Activated T-cell treated with anti-CD3 and anti-CD28 coated beads, Interleukin-2, amount 50 U/mL, for 72 hours (primary cell): ENCODE results near the gene LGR6. TPM values are rescaled to one million over a fixed set of nuclear protein-coding genes. Genes with fewer than 3 reads are reported as not detected.
"Not testable (repeated sequence)": the region's sequence is repeated elsewhere in the genome, so short reads cannot be mapped to it uniquely, and the experiment has no call there.

ENCODE experiments used
- ATAC-seq, 2 donors: fragments of 150-1000 bp; cut with Tn5 transposase; replicated peaks in 1 of 2; 2 replicates each; pipeline ENCODE4 v1.10.0; 2021; ENCODE audit warnings: moderate library complexity in 2 of 2, mild to moderate bottlenecking in 1 of 2
- DNase-seq, 2 donors: peaks; one replicate each; pipeline ENCODE4 v3.0.0; 2021 to 2022; ENCODE audit warnings: mixed read lengths in 1 of 2
- H3K27ac Mint-ChIP-seq: one replicate; pipeline ENCODE4 v1.8.0; 2022; ENCODE audit warnings: mild to moderate bottlenecking, moderate library complexity, mixed read lengths
- H3K27me3 Mint-ChIP-seq: one replicate; pipeline ENCODE4 v1.8.0; 2022; ENCODE audit warnings: low read depth, mixed read lengths
- H3K36me3 Mint-ChIP-seq, 2 donors: one replicate each; pipeline ENCODE4 v1.8.0; 2022; ENCODE audit warnings: mixed read lengths in 2 of 2, mild to moderate bottlenecking in 1 of 2; ENCODE audit not compliant: insufficient read depth in 2 of 2
- H3K4me1 Mint-ChIP-seq: one replicate; pipeline ENCODE4 v1.8.0; 2022; ENCODE audit warnings: low read depth, mixed read lengths
- H3K4me3 Mint-ChIP-seq, 2 donors: one replicate each; pipeline ENCODE4 v1.8.0; 2022; ENCODE audit warnings: mild to moderate bottlenecking in 2 of 2, mixed read lengths in 2 of 2, moderate library complexity in 2 of 2
- H3K9me3 Mint-ChIP-seq, 2 donors: one replicate each; pipeline ENCODE4 v1.8.0; 2022; ENCODE audit warnings: mixed read lengths in 2 of 2
- total RNA-seq, 2 donors: library from RNA; stranded (reverse); gene quantifications; one replicate each; pipeline ENCODE4 v1.2.3, GENCODE V29; 2022

Gene LGR6
- total RNA-seq, 2 donors from 2014 or later, result 0.22 to 0.69 TPM

- DNase-seq, result no peak
- Mint-ChIP-seq H3K27ac (no peak overlapping the region), H3K36me3 (no peaks in the 10 kb centered on the region), H3K9me3 (no peaks in the 10 kb centered on the region), H3K4me1 (no peaks in the 10 kb centered on the region), H3K27me3 (no peaks in the 10 kb centered on the region), H3K4me3 (no peak overlapping the region)
- ATAC-seq, result peak; percentile 79 to 81
These were observed 21.6 kb upstream of the LGR6 start for GRCh38 chr1:202172015-202172355.

GRCh38 chr1:202173993-202174392 is 19.6 kb upstream of the LGR6 start:
- Mint-ChIP-seq H3K9me3 (no peaks in the 10 kb centered on the region), H3K4me1 (no peaks in the 10 kb centered on the region), H3K36me3 (no peaks in the 10 kb centered on the region), H3K4me3 (no peak overlapping the region), H3K27ac (no peak overlapping the region), H3K27me3 (no peaks in the 10 kb centered on the region)
- DNase-seq, result no peak
- no peak for ATAC-seq

DNA sequence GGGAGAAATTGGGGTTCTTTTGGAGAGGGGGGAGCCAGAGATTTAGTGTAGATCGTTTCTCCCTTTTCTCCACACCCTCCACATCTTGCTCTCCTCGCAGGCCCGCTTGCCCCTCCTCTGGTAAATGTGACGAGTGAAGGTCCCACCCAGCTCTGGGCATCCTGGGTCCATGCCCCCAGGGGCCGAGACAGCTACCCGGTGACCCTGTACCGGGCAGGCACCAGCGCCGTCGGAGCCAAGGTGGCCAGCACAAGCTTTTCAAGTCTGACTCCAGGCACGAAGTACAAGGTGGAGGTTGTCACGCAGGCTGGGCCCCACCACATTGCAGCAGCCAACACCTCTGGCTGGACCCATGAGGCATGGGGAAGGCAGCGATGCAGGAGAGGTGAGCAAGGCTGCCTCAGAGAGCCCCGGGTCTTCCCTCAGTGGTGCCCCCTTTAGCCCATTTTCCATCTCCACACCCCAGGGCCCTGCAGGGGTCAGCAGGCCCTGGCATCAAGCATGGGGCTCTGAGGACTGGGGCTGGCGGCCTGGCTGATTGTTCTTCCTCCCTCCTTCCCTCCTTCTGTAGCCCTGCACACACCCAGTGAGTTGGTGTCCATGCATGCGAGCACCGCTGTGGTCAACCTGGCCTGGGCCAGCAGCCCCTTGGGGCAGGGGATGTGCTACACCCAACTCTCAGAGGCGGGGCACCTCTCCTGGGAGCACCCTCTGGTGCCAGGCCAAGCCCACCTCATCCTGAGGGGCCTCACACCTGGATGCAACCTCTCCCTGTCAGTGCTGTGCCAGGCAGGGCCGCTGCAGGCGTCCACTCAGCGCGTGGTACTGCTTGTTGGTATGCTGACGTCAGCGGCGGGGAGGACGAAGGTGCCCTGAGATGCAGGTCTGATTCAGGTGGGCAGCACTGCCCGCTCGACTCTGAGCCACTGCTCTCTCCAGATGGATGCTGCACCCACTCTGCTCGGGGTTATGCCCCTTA is 16.4 kb upstream of the LGR6 start:
- Mint-ChIP-seq H3K27ac (no peak overlapping the region), H3K4me3 (no peak overlapping the region), H3K27me3 (no peaks in the 10 kb centered on the region), H3K9me3 (no peaks in the 10 kb centered on the region), H3K36me3 (no peaks in the 10 kb centered on the region), H3K4me1 (no peaks in the 10 kb centered on the region)
- DNase-seq (no peak), ATAC-seq (no peak)

DNA sequence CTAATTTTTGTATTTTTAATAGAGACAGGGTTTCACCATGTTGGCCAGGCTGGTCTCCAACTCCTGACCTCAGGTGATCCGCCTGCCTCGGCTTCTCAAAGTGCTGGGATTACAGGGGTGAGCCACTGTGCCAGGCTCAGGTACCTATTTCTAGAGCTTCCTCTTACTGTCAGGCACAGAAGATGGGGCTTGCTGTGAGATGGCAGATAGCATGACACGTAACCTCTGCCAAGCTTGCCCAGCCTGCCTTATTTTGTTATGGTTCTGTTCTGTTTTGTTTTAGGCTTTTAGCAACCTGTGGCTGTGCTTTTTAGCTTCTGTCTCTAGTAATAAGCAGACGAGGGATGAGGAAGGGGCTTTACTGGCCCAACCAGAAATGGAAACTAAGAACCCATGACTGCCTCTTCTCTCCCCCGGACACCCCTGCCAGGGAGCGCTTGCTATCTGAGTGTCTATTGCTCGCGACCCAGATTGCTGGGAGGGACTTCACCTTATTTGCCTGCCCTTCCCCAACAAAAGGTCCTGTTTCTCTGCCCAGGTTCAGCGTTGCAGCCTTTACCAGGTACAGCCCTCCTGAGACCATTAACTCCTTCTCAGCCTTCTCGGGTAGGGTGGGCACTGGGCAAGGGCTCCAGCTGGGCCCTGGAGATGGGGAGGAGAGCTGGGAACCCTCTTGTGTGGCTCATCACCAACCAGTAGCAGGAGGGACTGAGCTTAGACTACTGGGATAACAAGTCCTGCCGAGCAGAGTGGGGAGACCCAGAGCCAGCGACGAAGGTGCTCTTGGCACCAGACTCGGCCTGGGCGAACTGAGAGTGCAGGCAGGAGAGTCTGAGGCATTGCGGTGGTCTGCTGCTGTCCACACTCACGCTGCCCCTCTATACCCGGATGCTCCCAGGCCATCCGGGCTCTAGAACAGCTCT is 13.5 kb upstream of the LGR6 start:
- H3K27ac Mint-ChIP-seq, result no peak overlapping the region
- H3K4me1 Mint-ChIP-seq, result peaks cover 14% of the 10 kb centered on the region
- DNase-seq (no peak), ATAC-seq (no peak)
- no peak overlapping the region for H3K4me3 Mint-ChIP-seq
- H3K36me3 Mint-ChIP-seq, result no peaks in the 10 kb centered on the region
- H3K9me3 Mint-ChIP-seq, result no peaks in the 10 kb centered on the region
- H3K27me3 Mint-ChIP-seq, result peaks cover 6% of the 10 kb centered on the region

- not testable (repeated sequence) for ATAC-seq, H3K4me3 Mint-ChIP-seq, H3K9me3 Mint-ChIP-seq, H3K36me3 Mint-ChIP-seq, H3K27ac Mint-ChIP-seq, DNase-seq, H3K27me3 Mint-ChIP-seq
- H3K4me1 Mint-ChIP-seq, result peaks cover 14% of the 10 kb centered on the region
These were observed 12.9 kb upstream of the LGR6 start for GRCh38 chr1:202180751-202181139.

DNA sequence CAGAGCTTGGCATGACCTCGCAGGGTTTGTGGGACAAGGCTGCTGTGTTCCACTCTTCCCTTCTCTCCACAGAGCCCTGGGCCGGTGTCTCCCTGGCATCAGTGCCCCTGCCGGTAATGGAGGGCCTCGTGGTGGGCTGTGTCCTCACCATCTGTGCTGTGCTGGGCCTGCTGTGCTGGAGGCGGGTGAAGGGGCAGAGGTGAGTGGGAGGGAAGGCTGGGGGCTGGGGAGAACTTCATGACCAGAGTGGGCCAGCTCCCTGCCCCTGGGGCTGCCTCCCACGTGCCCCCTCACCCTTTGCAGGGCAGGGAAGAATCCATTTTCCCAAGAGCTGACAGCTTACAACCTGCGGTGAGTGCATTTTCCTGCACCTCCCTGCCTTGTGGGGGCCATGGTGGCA is 12.0 kb upstream of the LGR6 start:
- ATAC-seq, result no peak
- H3K27me3 Mint-ChIP-seq, result peaks cover 6% of the 10 kb centered on the region
- H3K4me3 Mint-ChIP-seq, result no peak overlapping the region
- H3K9me3 Mint-ChIP-seq, result no peaks in the 10 kb centered on the region
- no peak for DNase-seq
- no peak overlapping the region for H3K27ac Mint-ChIP-seq
- H3K36me3 Mint-ChIP-seq, result no peaks in the 10 kb centered on the region
- H3K4me1 Mint-ChIP-seq, result peaks cover 14% of the 10 kb centered on the region

DNA sequence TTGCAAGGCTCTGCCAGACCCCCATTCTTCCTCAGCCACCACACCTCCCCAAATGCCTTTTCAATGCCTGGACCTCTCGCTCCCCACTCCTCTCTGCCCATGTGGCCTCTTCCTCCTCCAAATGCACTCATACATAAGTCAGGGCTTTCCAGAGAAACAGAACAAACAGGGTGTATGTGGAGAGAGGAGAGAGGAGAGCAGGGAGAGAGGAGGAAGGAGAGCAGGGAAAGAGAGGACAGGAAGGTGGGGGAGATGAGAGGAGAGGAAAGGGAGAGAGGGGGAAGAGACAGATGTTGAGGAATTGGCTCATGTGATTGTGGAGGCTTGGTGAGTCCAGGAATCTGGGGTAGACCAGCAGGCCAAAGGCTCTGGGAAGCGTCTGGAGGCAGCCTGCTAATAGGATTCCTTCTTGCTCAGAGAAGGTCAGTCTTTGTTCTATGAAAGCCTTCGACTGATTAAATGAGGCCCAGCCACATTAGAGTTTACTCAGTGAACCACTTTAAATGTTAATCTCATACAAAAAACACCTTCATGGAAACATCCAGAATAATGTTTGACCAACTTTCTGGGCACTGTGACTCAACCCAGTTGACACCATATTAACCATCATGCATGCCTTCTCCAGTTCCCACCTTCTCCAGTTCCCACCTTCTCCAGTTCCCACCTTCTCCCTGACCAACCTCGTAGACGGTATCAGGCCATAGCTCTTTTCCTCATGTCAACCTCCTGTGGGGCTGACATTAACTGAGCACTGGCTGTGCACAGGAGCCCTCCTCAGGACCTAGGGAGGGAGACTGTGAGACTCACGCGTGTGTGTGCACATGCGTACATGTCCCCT is 11.3 kb upstream of the LGR6 start:
- Mint-ChIP-seq H3K4me3 (no peak overlapping the region), H3K4me1 (peaks cover 14% of the 10 kb centered on the region), H3K36me3 (no peaks in the 10 kb centered on the region), H3K9me3 (no peaks in the 10 kb centered on the region), H3K27ac (no peak overlapping the region), H3K27me3 (peaks cover 6% of the 10 kb centered on the region)
- ATAC-seq (no peak), DNase-seq (no peak)

DNA sequence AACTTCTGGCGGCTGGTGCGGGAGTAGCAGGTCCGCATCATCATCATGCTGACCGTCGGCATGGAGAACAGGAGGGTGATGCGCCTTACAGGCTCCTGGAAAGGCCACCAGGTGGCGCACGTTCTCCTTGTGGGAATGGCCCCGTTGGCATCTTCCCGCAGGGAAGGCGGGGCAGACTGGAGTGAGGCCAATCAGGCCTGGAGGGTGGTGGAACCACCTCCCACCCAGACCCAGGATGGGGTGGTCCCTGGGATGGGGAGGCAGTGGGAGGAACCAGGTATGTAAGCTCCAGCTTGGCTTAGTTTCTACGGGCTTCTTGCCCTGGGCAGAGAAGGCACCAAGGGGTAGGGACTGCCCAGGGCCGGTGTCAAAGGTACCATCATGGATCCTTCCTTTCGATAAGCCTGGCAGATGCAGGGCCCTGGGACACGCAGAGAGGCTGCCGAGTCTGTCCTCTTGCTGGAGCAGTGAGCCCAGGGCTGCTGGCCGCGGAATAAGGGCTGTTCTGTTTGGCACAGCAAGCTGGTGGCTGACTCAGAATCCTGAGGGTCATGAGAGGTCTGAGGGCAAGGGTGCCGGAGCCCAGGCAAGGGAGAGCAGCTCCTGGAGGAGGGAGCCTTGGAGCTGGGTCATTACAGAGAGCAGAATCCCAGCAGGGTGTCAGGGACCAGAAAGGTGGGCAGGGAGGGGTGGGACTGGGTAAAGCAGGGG is 8.7 kb upstream of the LGR6 start:
- peak; percentile 63 to 72 for ATAC-seq
- H3K4me3 Mint-ChIP-seq, result no peak overlapping the region
- H3K36me3 Mint-ChIP-seq, result no peaks in the 10 kb centered on the region
- H3K27ac Mint-ChIP-seq, result no peak overlapping the region
- H3K27me3 Mint-ChIP-seq, result peaks cover 12% of the 10 kb centered on the region
- H3K9me3 Mint-ChIP-seq, result no peaks in the 10 kb centered on the region
- peaks cover 14% of the 10 kb centered on the region for H3K4me1 Mint-ChIP-seq
- DNase-seq, result peak; percentile 74 to 75

DNA sequence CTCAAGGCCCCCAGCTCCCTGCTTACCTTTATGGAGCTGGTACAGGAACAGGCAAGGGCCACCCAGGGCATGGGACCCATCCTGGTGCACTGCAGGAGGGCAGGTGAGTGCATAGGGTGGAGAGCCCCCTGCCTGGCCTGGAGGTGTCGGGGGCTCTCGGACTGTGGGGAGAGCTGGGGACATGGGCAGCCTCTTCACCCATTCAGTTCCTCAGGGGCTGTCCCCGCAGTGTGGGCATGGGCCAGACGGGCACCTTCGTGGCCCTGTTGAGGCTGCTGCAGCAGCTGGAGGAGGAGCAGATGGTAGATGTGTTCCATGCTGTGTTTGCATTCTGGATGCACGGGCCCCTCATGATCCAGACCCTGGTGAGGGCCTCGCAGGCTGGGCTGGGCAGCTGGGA is 7.3 kb upstream of the LGR6 start:
- Mint-ChIP-seq H3K36me3 (no peaks in the 10 kb centered on the region), H3K27ac (no peak overlapping the region), H3K4me1 (peaks cover 14% of the 10 kb centered on the region), H3K4me3 (no peak overlapping the region), H3K27me3 (peaks cover 12% of the 10 kb centered on the region), H3K9me3 (no peaks in the 10 kb centered on the region)
- no peak for ATAC-seq
- DNase-seq, result no peak

GRCh38 chr1:202187041-202187671 is 6.4 kb upstream of the LGR6 start:
- ATAC-seq (no peak), DNase-seq (no peak)
- no peak overlapping the region for H3K4me3 Mint-ChIP-seq
- no peak overlapping the region for H3K27ac Mint-ChIP-seq
- H3K4me1 Mint-ChIP-seq, result peaks cover 14% of the 10 kb centered on the region
- H3K9me3 Mint-ChIP-seq, result no peaks in the 10 kb centered on the region
- no peaks in the 10 kb centered on the region for H3K36me3 Mint-ChIP-seq
- peaks cover 12% of the 10 kb centered on the region for H3K27me3 Mint-ChIP-seq

- H3K27ac Mint-ChIP-seq, result no peak overlapping the region
- H3K4me1 Mint-ChIP-seq, result peaks cover 14% of the 10 kb centered on the region
- ATAC-seq, result no peak
These were observed 5.7 kb upstream of the LGR6 start for GRCh38 chr1:202187697-202188407.

More at GRCh38 chr1:202187697-202188407, 5.7 kb upstream of the LGR6 start:
- Mint-ChIP-seq H3K4me3 (no peak overlapping the region), H3K36me3 (no peaks in the 10 kb centered on the region), H3K27me3 (peaks cover 12% of the 10 kb centered on the region), H3K9me3 (no peaks in the 10 kb centered on the region)
- DNase-seq, result no peak
